Gastrocnemius medialis (tissue), 4 donors: ENCODE measurements around the gene TOMM40L. TPM values are rescaled to one million over a fixed set of nuclear protein-coding genes. Genes with fewer than 3 reads are reported as not detected.
A peak's percentile ranks its signal among the peaks of the same experiment; 100 is the strongest.

Source experiments
- ATAC-seq, 2 donors: fragments of 150-250 bp; one replicate each; pipeline ENCODE4 v1.9.1; 2016
- DNase-seq, 2 donors: peaks; one replicate each; pipeline ENCODE4 v3.0.0-alpha.2; 2019
- H3K27ac ChIP-seq, 4 donors: fragments of 200-600 bp; sonication (generic); 1 replicate in 1 of 4; 2 replicates in 3 of 4; pipeline ENCODE4 v1.5.1; 2016 to 2018; ENCODE audit warnings: mild to moderate bottlenecking in 2 of 4, moderate library complexity in 1 of 4
- H3K27me3 ChIP-seq, 3 donors: fragments of 200-600 bp; sonication (generic) in 2 of 3; 1 replicate in 1 of 3; 2 replicates in 2 of 3; pipeline versions ENCODE4 v1.5.1 to v1.6.0; 2016 to 2019; ENCODE audit warnings: mild to moderate bottlenecking in 1 of 3, moderate library complexity in 1 of 3
- H3K36me3 ChIP-seq, 2 donors: fragments of 200-600 bp; sonication (generic) in 1 of 2; one replicate each; pipeline ENCODE4 v1.5.1; 2017 to 2018
- H3K4me1 ChIP-seq, 2 donors: fragments of 200-600 bp; sonication (generic) in 1 of 2; one replicate each; pipeline ENCODE4 v1.5.1; 2016 to 2017; ENCODE audit warnings: mild to moderate bottlenecking in 2 of 2
- H3K4me3 ChIP-seq, 4 donors: fragments of 200-600 bp; sonication (generic) in 3 of 4; 1 replicate in 1 of 4; 2 replicates in 3 of 4; pipeline ENCODE4 v1.5.1; 2016 to 2019; ENCODE audit warnings: mild to moderate bottlenecking in 2 of 4
- H3K9me3 ChIP-seq, 3 donors: fragments of 200-600 bp; sonication (generic) in 2 of 3; 1 replicate in 1 of 3; 2 replicates in 2 of 3; pipeline ENCODE4 v1.5.1; 2016 to 2019
- POLR2A ChIP-seq, 2 donors: fragments of 450-650 bp; IDR thresholded peaks; one replicate each; pipeline ENCODE4 v1.6.1; 2017; ENCODE audit warnings: antibody characterized with exemption in 2 of 2, mild to moderate bottlenecking in 2 of 2, moderate library complexity in 2 of 2
- in situ Hi-C, 4 donors: fragments of 200-750 bp; cut with MboI; loops; one replicate each; pipeline versions ENCODE4 v1.15.0 to v1.8.0; 2017; ENCODE audit warnings: low sequenced_read_pairs in 4 of 4
- intact Hi-C: fragments of 100-400 bp; cut with DNase I; formaldehyde crosslinking; loops from one replicate; pipeline ENCODE4 v1.15.1; 2023; ENCODE audit warnings: low total_unique reads
- total RNA-seq, 4 donors: library from RNA; depleted of rRNA; stranded (reverse); fragments of >200 nt; gene quantifications; one replicate each; pipeline versions ENCODE4 v1.1.0 to v1.2.3, GENCODE V29; 2016
- TF ChIP-seq, protein P1 (sequence below), 5 experiments: fragments of 450-650 bp in 3 of 5; fragments of 200-600 bp in 2 of 5; sonication (generic) in 2 of 5; IDR thresholded peaks in 4 of 5; conservative IDR thresholded peaks in 1 of 5; 1 replicate in 4 of 5; 2 replicates in 1 of 5; pipeline ENCODE4 v1.5.1; 2016 to 2019; ENCODE audit warnings: antibody characterized with exemption in 5 of 5, mild to moderate bottlenecking in 3 of 5, moderate library complexity in 3 of 5

TOMM40L gene
- total RNA-seq, 4 donors from 2014 or later, result 8.3 to 22.7 (median 16.9) TPM

DNA sequence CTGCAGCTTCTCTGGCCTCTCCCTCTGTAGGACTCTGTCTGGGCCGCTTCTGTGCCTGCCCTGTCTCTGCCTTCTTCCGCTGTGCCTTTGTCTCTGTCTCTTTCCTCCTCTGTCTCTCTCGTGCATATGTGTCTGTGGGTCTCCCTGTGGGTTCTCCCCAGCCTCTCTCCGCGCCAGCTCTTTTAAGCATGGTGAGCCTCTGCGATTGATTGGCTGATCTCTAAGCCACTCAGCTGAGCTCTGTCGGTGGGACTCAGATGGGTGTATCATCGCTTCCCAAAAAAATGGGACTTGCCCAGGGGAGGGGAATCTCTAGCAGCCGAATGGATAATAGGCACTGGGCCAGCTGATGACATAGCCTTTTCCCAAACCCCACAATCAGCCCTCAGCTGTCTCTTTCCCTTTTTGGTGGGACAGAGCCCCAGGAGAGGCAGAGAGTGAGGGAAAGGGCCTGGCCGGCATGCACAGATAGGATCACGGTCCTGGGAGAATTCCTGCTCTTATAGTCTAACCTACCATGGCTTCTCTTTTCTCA, 26.9 kb upstream of the TOMM40L start, which contains the start of gene ADAMTS4:
Gene ADAMTS4, minus strand, starts transcription at position 158 of the 535 bp plus-strand sequence. CDS start 427 bp downstream, outside the sequence.
- ATAC-seq (no peak), DNase-seq (peak in 1 of 2 donors; percentile 42)
- in situ Hi-C loops (loop anchor here in 2 of 4 donors (10.0 to 25.0 kb wide), 2 partner anchors 186 to 563 kb away; partner anchors contain the start of gene ATF6 (in 1 of the 2)), intact Hi-C loops (no loop called here)
- Histone ChIP-seq H3K9me3 (no peaks in the 10 kb centered on the region), H3K27me3 (no peaks in the 10 kb centered on the region), H3K4me1 (peaks cover 51 to 55% of the 10 kb centered on the region in 2 donors), H3K27ac (peak within 1 kb of the TSS; percentile 94 to 99 (median 98)), H3K4me3 (peak within 1 kb of the TSS; percentile 36 to 55 (median 42)), H3K36me3 (peaks cover 0 to 6% of the 10 kb centered on the region in 2 donors)
- TF ChIP-seq, protein P1, sequence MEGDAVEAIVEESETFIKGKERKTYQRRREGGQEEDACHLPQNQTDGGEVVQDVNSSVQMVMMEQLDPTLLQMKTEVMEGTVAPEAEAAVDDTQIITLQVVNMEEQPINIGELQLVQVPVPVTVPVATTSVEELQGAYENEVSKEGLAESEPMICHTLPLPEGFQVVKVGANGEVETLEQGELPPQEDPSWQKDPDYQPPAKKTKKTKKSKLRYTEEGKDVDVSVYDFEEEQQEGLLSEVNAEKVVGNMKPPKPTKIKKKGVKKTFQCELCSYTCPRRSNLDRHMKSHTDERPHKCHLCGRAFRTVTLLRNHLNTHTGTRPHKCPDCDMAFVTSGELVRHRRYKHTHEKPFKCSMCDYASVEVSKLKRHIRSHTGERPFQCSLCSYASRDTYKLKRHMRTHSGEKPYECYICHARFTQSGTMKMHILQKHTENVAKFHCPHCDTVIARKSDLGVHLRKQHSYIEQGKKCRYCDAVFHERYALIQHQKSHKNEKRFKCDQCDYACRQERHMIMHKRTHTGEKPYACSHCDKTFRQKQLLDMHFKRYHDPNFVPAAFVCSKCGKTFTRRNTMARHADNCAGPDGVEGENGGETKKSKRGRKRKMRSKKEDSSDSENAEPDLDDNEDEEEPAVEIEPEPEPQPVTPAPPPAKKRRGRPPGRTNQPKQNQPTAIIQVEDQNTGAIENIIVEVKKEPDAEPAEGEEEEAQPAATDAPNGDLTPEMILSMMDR (IDR thresholded peaks at IDR 0.05 in 4 of 5, conservative IDR thresholded peaks at IDR 0.05 in 1 of 5), result no peak
- TF ChIP-seq POLR2A (IDR thresholded peaks at IDR 0.05), result peak; percentile 57 to 70

DNA sequence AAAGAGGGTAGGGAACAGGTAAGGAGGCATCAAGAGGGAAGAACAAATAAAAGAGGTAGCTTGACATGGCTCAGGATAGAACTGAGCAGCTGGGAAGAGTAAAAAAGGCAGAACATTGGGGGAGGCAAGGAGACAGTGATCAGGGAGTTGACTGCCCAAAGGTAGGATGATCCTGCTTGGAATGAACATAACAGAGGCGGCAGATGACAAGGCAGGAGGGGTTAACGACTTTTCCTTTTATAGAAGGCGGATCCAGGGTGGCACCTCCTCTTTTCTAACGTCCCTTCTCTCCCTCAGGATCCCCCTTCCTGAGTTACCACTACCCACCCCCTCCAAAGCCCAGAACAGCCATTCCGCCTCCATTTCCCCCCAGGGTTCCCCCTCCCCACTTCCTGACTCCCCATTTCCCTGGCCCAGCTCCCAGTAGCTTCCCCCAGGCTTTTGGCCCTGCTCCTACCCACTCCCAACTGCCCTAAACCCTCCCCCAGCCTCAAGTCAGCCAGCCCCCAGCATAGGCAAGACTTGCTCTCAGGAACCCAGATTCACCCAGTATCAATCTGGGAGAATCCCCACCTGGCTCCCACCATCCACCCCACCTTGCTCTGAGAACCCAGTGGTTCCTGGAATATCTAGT, 26.2 kb upstream of the TOMM40L start:
- TF ChIP-seq, protein P1 (IDR thresholded peaks at IDR 0.05 in 4 of 5, conservative IDR thresholded peaks at IDR 0.05 in 1 of 5), result no peak
- no peak for TF ChIP-seq POLR2A (IDR thresholded peaks at IDR 0.05)
- no peak for DNase-seq
- in situ Hi-C loops, result loop anchor here (10.0 to 25.0 kb wide), 3 partner anchors 185 to 563 kb away; partner anchors contain the start of genes DUSP12 (in 2 of the 4) and ATF6 (in 1 of the 4)
- H3K36me3 ChIP-seq, result peaks cover 0 to 12% of the 10 kb centered on the region in 2 donors
- peaks cover 54 to 57% of the 10 kb centered on the region in 2 donors for H3K4me1 ChIP-seq
- peak overlapping the region; percentile 94 to 99 (median 98) for H3K27ac ChIP-seq
- ATAC-seq, result no peak
- no peaks in the 10 kb centered on the region for H3K27me3 ChIP-seq
- intact Hi-C loops, result loop anchor here (5.0 kb wide), 1 partner anchor 188 kb away; no protein-coding TSS in a partner anchor
- H3K9me3 ChIP-seq, result no peaks in the 10 kb centered on the region
- H3K4me3 ChIP-seq, result no peak overlapping the region

DNA sequence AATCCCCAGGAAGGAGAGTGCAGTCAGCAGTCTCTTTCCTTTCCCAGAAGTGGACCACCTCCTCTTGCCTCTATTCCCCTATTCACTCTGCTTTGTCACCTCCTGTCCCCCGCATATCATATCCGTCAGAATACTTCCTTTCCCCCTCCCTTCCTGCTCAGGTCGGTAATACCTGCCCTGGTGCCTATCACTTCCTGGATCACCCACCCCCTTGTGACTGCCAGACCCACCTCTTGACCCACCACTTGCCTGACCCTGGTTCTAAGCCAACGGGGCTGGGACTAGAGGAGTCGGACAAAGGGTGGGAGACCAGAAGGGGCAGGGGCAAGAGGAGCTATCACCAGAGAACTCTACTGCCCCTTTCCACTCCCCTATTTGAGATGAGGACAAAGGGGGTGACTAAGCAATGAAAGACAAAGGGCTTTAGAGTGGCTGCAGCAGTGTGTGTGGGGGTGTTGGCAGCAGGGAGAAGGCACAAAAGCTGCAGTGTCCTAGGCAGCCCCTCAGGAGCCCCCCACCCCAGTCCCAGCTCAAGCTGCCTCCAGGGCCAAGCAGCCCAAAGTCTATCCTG, 25.4 kb upstream of the TOMM40L start:
- intact Hi-C loops, result loop anchor here (5.0 kb wide), 1 partner anchor 187 kb away; no protein-coding TSS in a partner anchor
- in situ Hi-C loops, result loop anchor here in 2 of 4 donors (25.0 kb wide), 1 partner anchor 537 kb away; the partner anchor contains the start of gene DUSP12 (in 2 of the 2)
- no peaks in the 10 kb centered on the region for H3K9me3 ChIP-seq
- DNase-seq (no peak), ATAC-seq (no peak)
- H3K36me3 ChIP-seq, result peaks cover 0 to 21% of the 10 kb centered on the region in 2 donors
- no peaks in the 10 kb centered on the region for H3K27me3 ChIP-seq
- H3K4me1 ChIP-seq, result peaks cover 54 to 66% of the 10 kb centered on the region in 2 donors
- H3K4me3 ChIP-seq, result peak overlapping the region in 2 of 4 donors; percentile 83 to 84
- TF ChIP-seq POLR2A (IDR thresholded peaks at IDR 0.05), result no peak
- TF ChIP-seq, protein P1 (IDR thresholded peaks at IDR 0.05 in 4 of 5, conservative IDR thresholded peaks at IDR 0.05 in 1 of 5), result no peak
- peak overlapping the region; percentile 94 to 99 (median 98) for H3K27ac ChIP-seq

DNA sequence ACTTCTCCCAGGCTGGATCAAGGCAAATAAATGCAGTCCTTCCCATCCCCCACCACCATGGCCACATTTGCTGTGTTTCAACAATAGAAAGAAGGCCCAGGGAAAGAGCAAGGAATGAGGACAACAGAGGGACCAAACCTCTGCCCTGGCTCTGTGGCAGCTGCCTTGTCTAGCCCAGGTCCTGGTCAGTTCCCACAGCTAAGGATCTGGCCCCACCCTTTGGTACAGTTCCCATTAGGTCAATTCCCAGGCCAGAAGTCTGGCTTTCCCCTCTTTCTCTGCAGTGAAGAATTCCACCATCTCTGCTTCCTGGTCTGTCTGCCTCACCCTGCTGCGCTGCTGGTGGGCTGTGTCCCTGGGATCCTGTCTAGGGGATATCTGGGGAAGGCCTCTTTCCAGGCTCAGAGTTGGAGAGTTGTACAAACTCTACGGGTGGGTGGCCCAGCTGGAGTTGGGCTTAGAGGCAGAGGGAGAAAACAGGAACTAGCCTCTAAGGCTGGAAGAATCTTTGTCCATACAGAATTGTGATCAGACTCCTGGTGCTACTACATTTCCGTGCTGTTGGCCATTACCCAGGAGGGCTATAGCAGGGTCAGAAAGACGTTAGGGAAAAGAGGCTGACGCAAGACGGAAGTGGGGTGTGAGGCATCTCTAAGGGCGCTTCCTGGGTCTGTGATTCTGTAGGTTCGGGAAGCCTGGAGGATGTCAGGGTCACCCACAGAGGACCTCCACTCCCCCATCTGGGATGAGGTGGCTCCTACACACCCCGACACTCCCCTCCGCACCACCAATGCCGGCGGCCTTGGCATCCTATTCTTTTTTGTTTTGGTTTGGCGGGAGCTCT, 24.6 kb upstream of the TOMM40L start:
- Histone ChIP-seq H3K36me3 (peaks cover 0 to 25% of the 10 kb centered on the region in 2 donors), H3K4me3 (peak overlapping the region; percentile 66 to 93 (median 84)), H3K4me1 (peaks cover 58 to 73% of the 10 kb centered on the region in 2 donors), H3K9me3 (no peaks in the 10 kb centered on the region), H3K27me3 (no peaks in the 10 kb centered on the region), H3K27ac (peak overlapping the region; percentile 94 to 99 (median 98))
- in situ Hi-C loops, result loop anchor here in 2 of 4 donors (25.0 kb wide), 1 partner anchor 536 kb away; the partner anchor contains the start of gene DUSP12 (in 2 of the 2)
- intact Hi-C loops, result loop anchor here (5.0 kb wide), 1 partner anchor 186 kb away; no protein-coding TSS in a partner anchor
- ATAC-seq (peak; percentile 20 to 40), DNase-seq (peak; percentile 40 to 56)
- TF ChIP-seq, protein P1 (IDR thresholded peaks at IDR 0.05 in 4 of 5, conservative IDR thresholded peaks at IDR 0.05 in 1 of 5), result no peak
- TF ChIP-seq POLR2A (IDR thresholded peaks at IDR 0.05), result peak in 1 of 2 donors; percentile 5
